Stimulated activated CD4-positive, alpha-beta T cell treated with anti-CD3 and anti-CD28 coated beads, Interleukin-1b, Interleukin-23, amount 100 ng/mL, for 48 hours (primary cell): ENCODE results near the gene SLC16A7.
"Not testable (repeated sequence)": the region's sequence is repeated elsewhere in the genome, so short reads cannot be mapped to it uniquely, and the experiment has no call there.

Source experiments
- DNase-seq: peaks from one replicate; pipeline ENCODE4 v3.0.0-alpha.2; 2020

Gene SLC16A7

DNA sequence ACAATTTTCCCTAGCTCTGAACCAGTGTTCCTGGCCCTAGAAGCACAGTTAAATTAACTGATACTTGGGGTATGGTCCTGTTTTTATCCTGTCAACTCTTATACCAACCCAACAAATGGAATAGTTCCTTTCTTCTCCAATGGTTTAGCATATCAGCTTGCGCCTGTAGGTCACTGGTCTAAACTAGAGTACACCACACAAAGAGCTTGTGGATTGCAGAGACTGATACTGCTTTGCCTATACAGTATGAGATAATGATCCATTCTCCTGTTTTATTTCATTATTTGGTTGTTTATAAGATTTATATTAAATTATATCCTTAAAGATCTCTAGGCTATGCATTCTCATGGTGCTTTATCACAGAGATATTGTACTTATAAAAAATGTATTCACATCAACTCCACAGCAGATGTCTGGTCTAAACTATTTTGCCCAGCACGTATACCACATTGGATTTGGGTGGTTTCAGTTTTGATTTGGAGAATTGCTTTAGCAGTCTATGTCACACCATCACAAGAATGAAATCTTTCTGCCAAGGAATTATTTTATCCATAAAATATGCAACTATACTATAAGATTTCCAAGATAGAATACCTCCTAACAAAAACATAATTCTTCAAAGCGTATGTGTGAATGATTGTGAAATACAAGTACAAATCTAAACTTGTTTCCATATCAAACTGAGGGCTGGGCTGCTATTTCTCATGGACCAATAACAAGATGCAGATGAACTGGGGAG lies 142.1 kb downstream of the SLC16A7 start:
- DNase-seq = no peak

DNA sequence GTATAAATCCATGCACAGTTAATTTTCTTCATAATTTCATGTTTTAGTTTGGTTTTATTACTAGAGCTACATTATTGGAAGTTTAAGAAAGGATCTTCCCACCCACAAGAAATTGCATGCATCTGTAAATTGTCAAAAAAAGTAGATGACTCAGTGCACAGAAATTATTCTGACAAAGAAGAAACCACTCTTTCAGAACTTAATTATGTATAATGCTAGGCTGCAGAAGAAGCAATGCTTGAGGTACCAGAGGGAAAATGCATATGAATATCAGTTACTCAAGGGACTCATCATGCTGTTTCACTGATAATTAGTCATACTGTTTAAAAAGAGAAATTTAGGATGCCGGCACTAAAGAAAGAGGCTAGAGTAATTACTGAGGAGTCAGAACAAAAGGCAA lies 147.0 kb downstream of the SLC16A7 start:
- no peak for DNase-seq

DNA sequence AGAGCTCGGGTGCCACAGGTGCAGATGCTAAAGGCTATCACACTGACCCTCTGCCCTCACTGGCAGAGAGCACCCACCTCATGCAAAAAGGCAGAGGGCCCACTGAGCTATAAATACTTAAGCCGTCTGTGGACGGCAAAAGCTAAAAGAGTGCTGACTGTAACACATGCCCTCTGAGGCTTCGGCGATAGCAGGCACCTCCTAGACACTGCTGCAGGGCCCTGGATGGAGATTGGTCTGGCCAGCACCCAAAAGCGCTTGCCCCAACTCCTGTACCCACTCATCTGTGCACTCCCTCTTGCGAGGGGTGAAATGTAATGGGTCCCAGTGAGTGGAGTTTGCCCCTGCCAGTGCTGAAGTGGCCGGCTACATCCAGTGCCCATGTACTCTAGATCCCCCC lies 148.7 kb downstream of the SLC16A7 start:
- no peak for DNase-seq

DNA sequence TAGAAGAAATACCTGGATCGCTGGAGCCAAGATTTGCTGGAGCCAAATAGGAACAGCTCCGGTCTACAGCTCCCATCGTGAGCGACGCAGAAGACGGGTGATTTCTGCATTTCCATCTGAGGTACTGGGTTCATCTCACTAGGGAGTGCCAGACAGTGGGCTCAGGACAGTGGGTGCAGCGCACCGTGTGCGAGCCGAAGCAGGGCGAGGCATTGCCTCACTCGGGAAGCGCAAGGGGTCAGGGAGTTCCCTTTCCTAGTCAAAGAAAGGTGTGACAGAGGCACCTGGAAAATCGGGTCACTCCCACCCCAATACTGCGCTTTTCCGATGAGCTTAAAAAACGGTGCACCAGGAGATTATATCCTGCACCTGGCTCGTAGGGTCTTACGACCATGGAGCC lies 155.3 kb downstream of the SLC16A7 start:
- DNase-seq = not testable (repeated sequence)

DNA sequence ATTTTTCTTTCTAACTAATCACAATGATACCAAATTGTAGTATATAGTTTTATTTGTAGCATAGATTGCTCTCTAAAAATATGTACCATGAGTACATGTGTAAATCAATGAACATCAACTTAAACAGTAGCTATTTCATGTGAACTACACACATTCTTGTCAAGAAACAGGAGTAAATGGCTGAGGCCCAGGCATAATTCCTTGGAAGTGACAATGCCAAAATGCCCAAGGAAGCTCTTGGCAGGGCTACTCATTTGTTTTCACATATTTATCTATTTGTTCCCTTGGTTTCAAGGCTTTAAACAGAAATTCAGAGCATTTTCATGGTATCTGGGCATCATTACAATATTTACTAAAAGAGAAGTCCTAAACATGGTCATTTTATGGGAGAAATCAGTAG lies 165.7 kb downstream of the SLC16A7 start:
- DNase-seq = no peak

DNA sequence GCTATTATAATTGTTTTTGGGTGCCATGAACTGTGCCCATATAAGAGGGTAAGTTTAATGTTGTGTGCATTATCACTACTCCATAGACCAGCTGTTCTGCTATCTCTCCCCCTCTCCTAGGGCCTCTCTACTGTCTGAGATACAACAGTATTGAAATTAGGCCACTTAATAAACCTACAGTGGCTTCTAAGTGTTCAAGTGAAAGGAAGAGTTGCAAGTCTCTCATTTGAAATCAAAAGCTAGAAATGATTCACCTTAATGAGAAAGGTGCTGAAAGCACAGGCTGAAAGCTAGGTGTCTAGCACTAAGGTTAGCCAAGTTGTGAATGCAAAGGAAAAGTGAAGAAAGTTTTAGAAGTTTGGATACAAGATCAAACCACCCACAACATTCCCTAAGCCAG lies 168.0 kb downstream of the SLC16A7 start:
- DNase-seq = no peak

DNA sequence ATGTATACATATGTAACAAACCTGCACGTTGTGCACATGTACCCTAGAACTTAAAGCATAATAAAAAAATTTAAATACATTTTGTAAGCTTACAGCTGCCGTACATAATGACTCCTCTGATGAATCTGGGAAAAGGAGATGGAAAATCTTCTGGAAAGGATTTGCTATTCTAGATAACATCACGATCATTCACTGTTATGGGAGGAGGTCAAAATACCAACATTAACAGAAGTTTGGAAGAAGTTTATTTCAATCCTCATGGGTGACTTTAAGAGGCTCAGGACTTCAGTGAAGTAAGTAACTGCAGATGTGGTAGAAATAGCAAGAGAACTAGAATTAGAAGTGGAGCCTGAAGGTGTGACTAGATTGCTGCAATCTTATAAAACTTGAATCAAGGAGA lies 172.2 kb downstream of the SLC16A7 start:
- no peak for DNase-seq

DNA sequence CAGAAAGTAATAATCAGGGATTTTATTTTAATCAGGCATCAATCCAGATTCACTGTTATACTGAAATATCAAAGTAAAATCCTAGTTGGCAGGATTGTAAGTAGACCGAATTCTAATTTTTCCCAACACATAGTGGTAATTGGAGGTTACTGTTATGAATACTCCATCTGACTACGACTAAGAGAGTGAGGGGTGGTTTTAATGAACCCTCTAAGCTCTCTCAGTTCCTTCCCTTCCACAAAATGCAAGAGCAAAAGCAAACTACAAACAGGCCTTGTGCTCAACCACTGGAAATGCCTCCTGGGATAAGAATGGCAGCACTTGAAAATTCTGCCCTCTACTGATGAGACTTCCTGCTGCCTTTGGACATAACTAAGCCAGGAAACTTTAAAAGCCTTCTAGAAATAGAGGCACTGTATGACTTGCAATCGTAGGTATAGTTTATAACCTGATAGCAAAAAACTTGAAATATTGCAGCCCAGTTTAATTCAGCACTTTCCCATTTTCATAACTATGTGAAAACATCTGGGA lies 184.8 kb downstream of the SLC16A7 start:
- DNase-seq = no peak

DNA sequence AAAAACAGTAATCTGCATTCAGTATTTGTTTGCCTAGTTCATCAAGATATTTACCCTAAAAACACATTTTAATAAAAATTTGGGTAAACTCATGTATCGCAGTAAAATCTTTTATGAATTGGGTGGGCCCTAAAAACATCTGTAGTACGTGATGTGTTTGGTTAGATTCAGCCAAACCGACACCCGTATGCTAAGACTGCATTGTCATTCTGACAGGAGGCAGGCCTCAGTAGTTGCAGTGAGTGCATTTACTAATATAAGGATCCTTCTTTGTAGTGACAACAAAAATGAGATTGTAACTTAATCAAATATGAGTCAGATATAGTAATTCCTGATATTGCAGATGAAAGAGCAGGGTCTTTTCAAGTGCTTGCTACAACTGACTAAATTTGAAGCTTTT lies 191.8 kb downstream of the SLC16A7 start:
- no peak for DNase-seq

DNA sequence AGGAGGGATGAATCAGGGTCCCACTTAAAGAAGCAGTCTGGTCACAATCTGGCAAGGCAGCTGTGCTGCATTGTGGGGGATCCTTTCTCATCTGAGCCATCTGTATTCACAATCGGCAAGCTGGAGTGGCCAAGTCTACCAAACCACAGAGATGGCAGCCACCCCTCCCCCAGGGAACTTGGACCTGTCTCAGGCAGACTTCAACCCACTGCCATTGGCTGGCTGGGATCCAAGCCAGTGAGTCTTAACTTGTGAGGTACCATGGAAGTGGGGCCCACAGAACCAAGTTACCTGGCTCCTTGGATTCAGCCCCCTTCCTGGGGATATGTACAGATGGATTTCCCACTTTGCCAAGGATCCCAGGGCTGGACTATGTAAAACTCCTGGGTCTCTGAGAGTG lies 196.8 kb downstream of the SLC16A7 start:
- no peak for DNase-seq

DNA sequence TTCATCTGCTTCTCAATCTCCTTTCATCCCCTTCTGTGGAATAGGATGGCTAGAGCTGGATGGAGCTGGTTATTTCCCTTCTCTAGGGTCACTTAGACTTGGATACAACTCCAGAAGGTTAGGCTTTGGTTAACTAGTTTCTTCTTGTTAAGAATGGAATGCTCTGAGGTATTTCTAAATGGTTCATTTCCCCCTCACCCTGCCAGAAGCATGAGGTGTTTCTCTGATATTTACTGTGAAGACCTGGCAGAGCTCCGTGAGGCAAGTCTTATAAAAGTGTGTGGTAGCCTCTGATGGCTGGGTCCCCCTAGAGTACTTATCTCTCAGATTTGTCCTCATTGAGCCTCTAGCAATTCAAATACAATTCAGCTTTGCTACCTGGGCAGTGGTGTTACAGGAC lies 207.9 kb downstream of the SLC16A7 start:
- no peak for DNase-seq

DNA sequence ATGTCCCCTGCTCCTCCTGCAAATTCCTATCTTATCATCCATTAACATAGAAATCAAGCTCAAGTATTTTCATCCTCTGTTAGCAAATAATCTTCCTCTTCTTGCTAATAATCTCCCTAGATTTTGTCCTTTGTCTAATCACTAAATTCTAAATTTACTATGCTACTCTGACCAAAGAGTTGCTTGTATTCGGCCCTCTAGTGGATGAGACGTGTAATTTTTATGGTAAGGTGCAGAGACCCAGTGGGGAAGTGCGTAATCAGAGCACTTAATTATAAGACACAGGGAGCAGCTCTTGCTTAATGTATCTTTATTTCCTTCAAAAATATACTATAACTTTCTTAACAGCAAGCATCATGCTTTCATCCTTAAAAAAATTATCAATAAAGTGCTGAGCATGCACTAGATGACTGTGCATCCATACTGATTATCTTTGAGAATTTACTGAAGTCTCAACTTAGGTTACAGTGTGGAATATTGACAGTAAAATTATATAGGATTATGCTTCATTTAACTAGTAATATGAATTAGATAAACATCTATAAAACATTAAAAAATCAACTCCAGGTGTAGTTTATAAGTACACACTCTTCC lies 212.6 kb downstream of the SLC16A7 start:
- no peak for DNase-seq

DNA sequence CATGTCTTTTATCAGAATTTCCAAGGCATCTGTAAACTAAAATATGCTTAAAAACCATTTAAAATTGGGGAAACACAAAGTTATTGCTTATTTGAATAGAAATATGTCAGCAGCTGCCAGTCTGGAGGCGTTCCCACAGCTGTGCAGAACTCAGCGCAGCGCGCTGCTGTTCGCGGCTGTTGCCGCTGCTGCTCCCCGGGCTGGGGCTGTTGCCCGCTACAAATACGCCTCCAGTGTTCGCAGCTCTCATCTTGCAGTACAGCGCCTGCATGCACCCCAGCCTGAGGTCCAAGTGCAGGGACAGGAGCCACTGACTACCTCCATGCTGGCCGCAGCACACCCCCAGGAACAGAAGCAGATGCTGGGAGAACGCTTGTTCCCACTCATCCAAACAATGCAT lies 216.2 kb downstream of the SLC16A7 start:
- DNase-seq = no peak

DNA sequence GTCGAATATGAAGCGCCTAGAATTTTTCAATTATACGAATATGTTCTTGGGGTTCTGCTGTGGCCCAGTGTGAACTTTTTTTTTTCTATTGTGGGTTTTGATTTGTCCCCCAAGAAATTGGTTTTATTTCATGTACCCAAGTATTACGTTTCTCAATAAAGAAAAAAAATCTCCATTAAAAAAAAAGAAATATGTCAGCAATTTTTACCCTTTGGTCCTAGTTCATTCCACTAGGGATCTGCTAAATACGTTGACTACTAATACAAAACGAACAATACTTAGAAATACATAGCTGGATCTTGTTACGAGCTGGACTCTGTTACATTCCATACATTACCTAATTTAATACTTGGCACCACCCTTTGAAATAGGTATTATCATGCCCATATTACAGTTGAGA lies 216.9 kb downstream of the SLC16A7 start:
- DNase-seq = no peak

DNA sequence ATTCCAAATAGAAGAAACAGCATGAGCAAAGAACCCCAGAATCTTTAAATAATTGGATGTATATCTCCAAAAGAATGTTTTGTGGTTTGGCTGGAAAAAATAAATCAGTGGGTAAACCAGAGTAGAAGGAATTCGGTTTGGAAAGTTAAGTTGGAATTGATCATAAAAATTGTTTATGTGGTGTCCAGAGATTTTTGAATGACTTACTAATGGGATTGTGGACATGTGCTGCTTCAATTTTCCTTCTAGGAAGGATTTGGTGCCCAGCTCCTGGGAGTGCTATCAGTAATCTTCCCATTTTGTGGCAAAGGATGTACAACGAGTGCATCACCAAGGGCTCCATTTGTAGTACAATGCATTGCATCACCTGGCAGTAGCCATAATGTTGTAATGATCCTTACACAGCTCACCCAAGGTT lies 224.8 kb downstream of the SLC16A7 start:
- DNase-seq = no peak

DNA sequence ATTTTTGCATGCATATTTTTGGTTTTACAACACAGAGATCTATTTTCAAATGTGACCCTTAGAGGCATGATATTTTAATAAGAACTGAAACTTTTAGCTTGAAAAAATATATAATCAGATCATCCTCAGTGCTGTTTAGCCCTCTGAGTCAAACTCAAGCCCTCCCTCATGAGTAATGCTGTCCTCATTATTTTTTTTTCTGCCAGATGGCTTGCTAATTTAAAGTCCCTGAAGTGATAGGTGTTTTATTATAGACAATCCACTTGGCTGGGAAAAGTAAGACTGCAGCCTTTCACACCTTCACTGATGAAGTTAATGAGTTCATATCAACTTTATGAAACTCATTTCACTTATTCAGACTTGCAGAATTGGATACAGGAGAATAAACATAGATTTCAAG lies 227.7 kb downstream of the SLC16A7 start:
- DNase-seq = no peak

DNA sequence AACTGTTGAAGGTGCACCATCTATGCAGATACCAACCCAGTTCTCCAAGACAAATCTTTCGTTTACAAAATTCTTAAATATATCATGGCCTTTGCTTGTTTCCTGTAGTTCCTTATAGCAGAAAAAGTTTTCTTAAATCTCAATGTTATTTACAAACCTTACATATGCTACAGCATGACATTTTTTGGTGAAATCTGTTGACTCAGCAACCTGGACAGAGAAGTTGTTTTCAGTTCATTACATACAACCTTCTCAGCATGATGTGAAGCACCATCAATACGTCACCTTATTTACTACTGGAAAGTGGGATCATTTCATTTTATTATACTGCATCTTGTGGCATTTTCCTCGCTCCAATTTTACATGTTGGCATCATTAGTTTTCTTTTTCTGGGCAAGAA lies 231.9 kb downstream of the SLC16A7 start:
- DNase-seq = no peak

DNA sequence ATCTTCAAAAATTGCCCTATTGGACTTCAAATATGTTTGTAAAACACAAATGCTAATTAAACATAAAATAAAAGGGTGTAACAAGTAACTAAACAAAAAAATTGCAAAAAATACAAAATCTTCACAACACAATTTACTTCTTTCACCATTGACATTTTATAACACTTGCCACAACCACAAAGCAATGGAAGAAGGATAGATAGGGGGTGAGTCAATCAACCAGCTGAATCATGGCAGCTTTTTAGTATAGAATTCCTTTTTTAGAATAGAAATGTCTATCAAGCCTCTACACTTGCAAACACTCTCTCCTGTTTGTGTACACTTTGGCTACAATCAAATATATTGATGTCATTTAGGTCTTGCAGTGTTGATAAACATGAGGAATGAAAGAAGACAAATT lies 232.7 kb downstream of the SLC16A7 start:
- DNase-seq = no peak

DNA sequence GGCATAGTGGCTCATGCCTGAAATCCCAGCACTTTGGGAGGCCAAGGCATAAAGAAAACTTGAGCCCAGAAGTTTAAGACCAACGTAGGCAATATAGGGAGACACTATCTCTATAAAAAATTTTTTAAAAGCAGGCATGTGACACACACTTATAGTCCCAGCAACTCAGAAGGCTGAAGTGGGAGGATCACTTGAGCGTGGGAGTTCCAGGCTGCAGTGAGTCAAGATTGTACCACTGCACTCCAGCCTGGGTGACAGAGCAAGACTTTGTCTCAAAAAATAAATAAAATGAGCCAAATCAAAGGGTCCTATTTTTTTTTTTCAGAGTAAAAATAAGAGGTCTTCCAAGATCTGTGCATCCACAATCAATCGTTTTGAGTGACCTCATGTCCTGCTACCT lies 237.6 kb downstream of the SLC16A7 start:
- DNase-seq = no peak

DNA sequence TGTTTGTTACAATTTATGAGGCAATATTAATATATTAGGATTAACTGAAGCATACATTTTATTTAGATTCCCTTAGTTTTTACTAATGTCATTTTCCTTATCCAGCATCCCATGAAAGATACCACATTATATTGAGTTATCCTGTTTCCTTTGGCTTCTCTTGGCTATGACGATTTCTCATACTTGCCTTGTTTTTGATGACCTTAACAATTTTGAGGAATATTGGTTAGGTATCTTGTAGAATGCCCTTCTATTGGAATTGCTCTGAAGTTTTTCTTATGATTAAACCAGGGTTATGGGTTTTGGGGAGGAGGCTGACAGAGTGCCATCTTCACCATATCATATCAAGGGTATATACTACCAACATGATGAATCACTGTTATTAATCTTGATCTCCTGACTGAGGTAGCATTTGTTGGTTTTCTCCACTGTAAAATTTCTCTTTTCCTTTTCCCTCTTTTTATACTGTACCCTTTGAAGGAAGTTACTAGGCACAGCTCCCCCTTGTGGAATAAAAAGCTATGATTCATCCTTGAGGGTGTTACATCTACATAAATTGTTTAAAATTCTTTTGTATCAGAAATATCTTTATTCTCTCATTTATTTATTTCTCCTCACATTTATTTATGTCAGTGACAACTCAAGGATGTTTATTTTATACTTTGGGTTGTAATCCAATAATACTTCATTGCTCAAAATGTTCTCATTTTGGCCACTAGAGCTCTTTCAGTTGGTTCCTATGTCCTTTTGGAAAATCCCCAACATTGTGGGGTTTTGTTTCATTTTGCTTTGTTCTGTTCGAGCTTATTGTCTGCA lies 239.0 kb downstream of the SLC16A7 start:
- no peak for DNase-seq
